Measurements from ENCODE around the gene ZNF532.
"Not testable (repeated sequence)": the region's sequence is repeated elsewhere in the genome, so short reads cannot be mapped to it uniquely, and the experiment has no call there.

Gene ZNF532

GRCh38 chr18:58848685-58849084 lies 16.0 kb upstream of the ZNF532 start:
- no peak for DNase-seq

DNA sequence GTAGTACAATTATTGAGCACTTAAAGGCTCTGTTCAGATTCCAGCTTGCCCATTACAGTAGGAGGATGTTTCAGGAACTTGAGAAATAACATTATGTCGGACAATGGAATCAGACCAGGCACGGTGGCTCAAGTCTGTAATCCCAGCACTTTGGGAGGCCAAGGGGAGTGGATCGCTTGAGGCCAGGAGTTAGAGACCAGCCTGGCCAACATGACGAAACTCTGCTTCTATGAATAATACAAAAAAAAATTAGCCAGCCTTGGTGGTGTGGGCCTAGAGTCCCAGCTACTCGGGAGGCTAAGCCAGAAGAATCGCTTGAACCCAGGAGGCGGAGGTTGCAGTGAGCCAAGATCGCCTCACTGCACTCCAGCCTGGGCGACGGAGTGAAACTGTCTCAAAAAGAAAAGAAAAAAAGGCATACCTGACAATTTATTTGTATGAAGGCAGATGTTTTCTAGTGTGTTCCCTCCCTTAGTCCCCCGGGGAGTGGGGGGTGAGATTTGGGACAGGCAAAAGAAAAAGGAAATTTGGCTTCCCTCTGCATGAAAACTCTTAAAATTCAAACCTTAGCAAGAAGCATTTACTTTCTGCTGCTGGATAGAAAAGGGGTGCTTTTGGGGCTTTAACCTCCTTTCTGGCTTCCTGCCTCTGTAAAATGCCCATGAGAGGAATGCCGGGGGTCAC lies 13.7 kb upstream of the ZNF532 start:
- no peak for DNase-seq

GRCh38 chr18:58851856-58852255 lies 12.8 kb upstream of the ZNF532 start:
- no peak for DNase-seq

DNA sequence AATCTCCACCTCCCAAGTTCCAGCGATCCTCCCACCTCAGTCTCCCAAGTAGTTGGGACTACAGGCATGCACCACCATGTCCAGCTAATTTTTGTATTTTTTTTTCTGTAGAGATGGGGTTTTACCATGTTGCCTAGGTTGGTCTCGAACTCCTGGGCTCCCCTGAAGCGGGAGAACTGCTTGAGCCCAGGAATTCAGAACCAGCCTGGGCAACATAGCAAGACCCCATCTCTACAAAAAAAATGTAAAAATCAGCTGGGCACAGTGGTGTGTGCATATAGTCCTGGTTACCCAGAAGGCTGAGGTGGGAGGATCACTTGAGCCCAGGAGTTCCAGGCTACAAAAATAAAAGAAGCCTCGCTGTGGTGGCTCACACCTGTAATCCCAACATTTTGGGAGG lies 12.0 kb upstream of the ZNF532 start:
- no peak for DNase-seq

- no peak for DNase-seq
Observed at GRCh38 chr18:58853561-58853960, 11.1 kb upstream of the ZNF532 start.

DNA sequence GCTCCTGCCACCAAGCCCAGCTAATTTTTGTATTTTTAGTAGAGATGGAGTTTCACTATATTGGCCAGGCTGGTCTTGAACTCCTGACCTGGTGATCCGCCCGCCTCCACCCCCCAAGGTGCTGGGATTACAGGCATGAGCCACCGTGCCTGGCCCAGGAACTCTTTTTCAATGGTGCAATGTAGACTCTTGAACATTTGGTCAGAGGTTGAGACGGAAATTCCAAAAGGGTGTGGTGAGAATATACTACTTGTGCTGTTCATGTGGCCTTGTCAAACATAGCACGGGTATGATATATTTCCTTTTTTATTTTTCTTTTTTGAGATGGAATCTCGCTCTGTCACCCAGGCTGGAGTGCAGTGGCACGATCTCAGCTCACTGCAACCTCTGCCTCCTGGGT lies 9.2 kb upstream of the ZNF532 start:
- DNase-seq = not testable (repeated sequence)

GRCh38 chr18:58856881-58857280 lies 7.8 kb upstream of the ZNF532 start:
- no peak for DNase-seq

- DNase-seq = no peak
Observed at GRCh38 chr18:58858591-58859468, 5.8 kb upstream of the ZNF532 start.

DNA sequence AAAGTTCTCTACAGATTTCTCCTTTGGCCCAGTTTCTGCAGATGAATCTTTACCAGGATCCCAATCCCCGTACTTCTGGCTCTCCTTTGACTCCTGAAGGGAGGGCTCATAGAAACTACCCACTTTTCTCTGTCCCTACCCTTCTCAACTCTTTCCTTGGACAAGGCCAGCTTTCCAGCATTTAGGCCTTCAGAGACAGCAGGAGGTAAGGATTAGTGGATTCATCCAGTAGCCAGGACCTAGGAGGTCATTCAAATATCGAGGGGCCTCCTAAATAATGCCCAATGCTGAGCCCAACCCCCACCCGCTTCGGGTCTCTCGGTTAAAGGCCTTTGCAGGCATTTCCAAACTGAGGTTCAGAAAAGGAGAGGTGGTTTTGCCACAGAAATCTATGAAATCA lies 4.8 kb upstream of the ZNF532 start:
- DNase-seq = no peak

DNA sequence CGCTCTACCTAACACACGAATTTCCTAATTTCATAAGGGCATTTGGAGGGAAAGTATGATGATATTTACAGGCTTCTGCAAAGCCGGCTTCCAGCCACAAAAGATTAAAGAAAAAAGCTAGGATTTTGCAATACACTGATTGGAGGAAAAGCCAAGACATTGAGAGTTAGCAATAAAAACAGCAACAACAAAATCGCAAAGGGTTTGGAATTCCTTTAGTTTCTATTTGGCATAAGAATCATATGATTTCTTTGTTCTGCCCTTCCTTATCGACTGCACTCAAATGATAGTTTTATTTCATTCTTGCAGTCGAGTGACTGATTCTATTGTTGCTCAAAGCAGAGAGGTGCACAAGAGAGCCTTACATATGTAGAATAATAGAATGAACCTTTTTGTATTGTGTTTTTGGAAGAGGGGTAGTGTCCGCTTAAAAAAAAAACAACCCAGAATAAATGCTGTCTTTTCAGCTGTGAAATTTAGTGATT lies 3.9 kb upstream of the ZNF532 start:
- no peak for DNase-seq

GRCh38 chr18:58861353-58861752 lies 3.3 kb upstream of the ZNF532 start:
- DNase-seq = no peak

DNA sequence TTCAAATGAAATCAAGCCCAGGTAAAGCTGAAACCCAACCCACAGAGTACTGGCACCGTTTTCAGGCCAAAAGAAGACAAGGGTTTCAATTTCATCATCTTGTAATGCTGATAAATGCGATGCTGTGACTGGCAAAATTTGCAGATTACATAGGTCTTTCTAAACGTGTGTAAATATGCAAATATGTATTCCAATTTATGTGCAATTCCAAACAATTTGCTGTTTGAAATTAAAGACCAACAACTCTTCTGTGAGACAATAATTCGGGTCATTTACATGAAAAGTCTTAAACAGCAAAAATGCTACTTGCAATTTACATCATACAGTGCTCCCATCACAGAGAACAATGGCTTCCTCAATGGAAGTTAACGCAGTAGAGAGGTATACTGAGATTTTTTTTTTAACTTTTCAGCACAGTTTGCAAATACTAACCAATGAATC lies 2.8 kb upstream of the ZNF532 start:
- no peak for DNase-seq

DNA sequence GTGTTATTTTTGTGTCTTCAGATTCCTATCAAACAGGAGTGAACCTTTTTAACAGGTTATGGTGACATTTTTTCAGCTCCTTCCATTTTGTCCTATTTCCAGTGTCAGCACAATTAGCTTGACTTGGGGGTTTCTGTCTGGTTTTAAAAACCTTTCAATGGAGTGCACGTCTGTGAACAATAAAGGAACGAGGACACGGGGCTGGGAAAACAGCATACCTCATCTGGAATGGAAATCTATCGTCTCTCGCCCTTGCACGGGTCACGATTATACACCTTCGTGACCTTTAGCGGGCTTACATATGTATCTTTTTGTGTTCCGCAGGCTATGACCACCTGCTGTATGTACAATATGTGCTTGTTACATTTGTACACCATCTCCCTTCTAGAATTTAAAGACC lies 2.3 kb upstream of the ZNF532 start:
- DNase-seq = peak; percentile 49

- DNase-seq = peak; percentile 71
Observed at GRCh38 chr18:58862851-58863538, 1.7 kb upstream of the ZNF532 start.

GRCh38 chr18:58863539-58864145 lies 1.0 kb upstream of the ZNF532 start:
- peak; percentile 9 for DNase-seq

DNA sequence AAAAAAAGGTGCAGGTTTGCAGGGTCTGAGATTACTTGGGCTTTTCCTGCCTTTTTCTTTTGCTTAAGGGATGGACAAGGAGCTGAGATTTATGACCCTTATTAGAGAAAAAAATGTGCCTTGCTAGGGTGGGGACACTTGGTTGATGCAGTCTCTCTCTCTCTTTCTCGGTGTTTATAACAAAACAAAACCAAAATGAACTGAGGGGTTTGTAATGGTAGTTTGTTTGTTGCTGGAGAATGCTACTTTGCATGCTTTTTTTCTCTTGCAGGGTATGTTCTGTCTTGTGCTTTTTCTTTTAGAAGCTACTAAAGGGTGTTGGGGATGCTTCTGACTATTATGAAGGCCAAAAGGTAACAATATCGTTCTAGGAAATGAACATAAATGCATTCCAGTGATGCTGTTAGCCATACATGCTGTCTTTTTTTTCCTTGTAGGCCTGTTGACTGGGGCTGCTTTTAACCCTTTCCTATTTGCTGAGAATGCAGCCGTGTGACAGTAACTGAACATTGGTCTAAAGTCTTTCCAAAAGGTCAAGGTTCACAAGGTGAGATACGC lies 435 bp downstream of the ZNF532 start:
- no peak for DNase-seq

DNA sequence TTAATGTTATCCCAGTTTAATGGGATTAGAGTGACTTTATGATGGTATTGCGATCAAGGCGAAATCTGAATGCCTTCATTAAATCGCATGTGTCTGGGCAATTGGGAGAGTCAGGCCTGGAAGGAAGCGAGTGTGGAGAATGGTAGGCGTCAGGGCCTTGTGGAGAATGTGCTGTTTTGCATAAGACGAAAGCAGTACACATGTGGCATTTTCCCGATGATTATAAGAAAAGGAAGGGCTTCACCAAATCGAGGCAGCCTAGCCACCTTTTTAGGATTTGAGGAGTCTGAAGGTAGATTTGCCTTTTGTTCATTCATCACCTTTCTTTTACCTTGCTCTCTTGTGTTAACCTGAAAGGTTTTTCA lies 1.0 kb downstream of the ZNF532 start:
- no peak for DNase-seq

DNA sequence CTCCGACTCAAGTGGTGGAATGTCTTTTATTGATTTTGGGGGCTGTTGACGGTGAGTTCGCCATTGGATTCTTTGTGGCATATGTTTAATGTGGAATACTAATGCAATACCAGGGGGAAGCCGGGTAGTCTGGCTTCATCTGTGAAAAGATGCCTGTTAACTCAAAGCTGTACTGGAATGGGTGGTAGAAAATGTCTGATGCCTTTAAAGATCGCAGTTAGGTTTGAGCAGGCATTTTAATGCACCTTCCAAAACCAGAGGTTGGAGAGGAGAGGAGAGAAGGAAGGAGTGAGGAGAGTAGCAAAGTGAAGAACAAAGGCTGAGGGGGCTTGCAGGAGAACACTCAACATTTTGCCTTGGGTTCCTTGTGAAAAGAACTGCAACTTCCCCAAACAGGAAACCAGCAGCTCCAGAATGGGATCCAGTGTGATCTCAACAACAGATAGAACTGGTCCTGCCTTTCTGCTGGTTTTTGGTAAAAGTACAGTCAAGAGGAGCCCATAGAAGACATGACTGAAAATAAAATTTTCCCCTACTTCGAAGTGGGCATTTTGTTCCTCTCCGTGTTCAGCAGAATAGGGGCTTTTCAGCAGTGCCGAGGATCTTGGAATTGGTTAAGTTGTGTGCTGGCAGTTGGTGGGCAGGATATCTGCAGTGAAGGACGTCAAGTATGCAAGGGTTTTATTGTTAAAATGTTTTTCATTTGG lies 1.5 kb downstream of the ZNF532 start:
- no peak for DNase-seq

DNA sequence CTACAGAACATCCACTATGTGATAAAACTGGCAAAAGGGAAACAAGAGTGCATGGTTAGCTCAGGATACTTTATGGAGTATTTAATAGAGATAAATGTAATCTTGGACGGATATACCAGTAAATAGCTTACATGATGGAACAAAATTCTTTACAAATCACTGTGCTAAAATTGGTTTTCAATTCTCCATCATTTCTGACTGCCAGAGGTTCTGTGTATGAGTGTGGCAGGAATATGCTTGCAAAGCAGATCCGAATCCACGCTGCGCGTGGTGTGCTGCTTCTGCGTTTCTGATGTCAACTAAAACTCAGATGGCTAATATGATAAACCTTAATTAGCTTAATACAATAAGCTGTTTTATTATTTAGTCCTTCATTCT lies 2.1 kb downstream of the ZNF532 start:
- DNase-seq = no peak

GRCh38 chr18:58867281-58867961 lies 2.7 kb downstream of the ZNF532 start:
- no peak for DNase-seq

GRCh38 chr18:58868440-58868839 lies 3.8 kb downstream of the ZNF532 start:
- no peak for DNase-seq

DNA sequence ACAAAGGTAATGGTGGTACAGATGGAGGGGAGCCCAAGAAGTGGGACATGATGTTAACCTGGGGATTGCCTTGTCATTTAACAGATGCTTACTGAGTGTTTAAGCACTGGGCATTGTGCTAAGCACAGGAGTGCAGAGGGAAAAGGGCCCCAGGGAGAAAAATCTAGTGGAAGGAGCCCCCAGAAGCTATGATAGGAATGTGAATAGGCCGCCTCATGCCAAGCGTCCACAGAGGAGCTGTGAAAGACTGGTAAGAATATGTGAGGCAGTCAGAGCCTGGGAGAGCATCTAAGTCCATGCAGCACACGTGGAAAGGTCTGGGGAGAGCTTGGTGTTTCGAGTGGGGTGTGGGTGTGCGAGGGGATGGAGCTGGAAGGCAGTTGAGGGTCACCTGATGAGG lies 5.5 kb downstream of the ZNF532 start:
- no peak for DNase-seq
